ENCODE results near the gene RPA3.

RPA3 gene

DNA sequence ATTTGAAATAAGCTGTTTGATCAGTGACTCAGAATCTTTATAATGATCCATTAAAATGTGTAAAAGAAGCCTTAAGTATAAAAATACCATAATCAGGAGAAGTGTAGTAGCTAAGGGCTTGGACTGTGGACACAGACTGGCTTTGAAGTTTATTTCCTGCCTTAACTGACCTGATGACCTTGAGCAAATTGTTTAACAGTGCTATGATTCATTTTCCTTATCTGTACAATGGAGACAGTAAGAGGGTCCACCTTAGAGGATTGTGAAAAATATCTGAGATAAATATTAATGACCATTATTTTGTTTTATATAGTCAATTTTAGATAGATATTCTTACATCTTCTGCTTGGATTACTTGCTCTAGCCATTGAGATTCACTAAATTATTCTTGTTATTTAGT is 13.3 kb upstream of the RPA3 start:
- DNase-seq, result no peak

DNA sequence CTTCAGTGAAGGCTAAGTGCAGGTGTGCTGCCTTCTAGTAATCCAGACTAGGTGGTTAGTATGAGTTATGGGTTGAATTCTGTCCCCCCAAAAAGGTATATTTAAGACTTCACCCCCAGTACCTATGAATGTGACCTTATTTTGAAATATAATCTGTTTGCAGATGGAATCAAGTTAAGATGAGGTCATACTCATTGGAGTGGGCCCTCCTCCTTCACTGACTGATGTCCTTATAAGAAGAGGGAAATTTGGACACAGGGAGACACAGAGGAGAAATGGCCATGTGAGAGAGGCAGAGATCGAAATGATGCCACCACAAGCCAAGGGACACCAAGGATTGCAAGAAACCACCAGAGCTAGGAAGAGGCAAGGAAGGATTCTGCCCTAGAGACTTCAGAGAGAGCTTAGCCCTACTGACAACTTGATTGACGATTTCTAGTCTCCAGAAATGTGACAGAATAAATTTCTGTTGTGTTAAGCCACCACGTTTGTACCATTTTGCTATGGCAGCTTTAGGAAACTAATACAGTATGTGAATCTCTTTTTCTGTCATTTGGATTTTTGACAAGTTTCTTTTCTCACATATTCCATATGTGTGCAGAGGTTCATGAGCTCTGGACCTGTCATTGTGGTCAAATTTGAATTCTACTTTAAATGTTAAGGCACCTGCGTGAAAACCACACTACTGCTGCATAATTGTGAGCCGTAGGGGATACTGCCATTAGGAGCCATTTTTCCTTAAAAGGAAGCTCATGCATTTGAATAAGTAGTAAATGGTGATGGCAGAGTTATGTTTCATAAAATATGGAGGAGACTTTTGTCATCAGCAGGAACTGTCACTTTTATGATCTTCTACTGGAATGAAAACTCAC is 2.6 kb upstream of the RPA3 start:
- no peak for DNase-seq

DNA sequence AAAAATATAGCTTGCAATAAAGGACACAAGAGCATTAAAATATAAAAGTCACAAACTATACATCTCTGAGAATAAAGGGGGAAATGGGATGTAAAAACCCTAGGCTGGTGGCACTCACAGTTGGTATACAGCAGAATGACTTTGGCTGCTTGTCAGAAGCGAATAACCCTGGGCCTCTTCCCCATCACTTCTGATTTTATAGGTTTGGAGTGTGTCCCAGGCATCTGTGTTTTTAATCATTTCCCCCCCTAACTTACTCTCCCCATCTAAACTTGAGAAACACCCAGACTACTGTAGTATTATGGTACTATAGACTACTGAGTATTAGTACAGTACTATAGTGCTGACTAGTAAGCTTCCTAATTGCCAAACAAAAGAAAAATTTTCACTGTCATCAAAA is 1.8 kb upstream of the RPA3 start:
- no peak for DNase-seq

DNA sequence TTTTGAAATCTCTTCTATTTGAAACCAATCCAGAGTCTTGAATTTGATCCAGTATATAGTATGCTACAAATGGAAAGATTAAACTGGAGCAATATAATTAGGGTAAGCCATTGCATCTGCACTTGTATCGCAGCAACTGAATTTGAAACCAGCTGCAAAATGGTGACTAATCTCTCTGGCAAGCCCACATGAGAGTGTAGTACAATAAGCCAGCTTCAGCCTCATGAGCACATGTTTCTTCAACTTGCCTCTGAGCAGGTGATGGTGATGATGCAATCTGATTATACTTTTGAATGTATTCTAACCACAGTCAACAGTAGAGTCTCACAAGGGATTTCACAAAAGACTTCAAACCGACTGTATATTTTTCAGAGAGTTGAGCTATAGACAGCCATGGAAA is 829 bp upstream of the RPA3 start:
- DNase-seq, result peak; percentile 3 to 57

DNA sequence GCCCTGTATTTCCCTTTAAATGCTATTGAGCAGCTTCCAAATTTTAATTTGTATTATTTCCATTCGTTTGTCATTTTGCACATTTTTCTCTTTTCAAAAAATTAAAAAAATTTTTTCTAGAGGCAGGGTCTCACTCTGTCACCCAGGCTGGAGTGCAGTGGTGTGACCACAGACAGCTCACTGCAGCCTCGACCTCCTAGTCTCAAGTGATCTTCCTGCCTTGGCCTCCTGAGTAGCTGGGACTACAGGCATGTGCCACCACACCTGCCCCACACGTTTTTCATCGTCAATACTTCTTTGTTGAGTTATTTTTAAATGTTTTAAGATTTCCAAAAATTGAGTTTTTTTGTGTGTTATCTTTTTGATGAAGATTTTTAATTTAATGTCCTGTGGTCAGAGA is 4.7 kb downstream of the RPA3 start:
- DNase-seq, result no peak

DNA sequence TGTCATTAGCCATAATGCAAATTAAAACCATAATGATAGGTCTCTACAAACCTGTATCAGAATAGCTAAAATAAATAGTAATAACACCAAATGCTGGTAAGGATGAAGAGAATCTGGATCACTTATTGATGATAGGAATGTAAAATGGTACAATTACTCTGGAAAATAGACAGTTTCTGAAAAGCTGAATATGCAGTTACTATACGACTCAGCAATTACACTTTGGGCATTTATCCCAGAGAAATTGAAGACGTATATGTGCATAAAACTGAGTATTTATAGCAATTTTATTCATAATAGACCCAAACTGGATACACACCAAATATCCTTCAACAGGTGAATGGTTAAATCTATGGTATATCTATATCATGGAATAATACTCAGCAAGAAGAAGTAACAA is 7.9 kb downstream of the RPA3 start:
- DNase-seq, result no peak

DNA sequence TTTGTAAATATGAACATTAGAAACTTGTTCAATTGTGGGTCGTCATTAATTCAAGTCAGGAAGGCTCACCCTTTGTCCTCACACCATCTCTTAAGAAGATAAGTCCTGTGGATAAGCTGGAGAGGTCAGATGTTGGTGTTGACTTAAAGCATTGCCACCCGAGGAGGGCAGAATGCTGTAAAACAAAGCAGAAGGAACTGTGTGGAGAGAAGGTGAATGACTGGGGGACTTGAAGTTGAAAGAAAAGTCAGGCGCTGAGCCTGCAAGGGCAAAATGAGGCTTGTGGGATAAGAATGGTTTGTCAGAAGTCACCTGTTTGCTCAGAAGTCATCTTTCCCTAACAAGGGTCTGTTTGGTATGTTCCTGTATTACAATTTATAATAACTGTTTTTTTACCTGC is 9.1 kb downstream of the RPA3 start:
- DNase-seq, result no peak

DNA sequence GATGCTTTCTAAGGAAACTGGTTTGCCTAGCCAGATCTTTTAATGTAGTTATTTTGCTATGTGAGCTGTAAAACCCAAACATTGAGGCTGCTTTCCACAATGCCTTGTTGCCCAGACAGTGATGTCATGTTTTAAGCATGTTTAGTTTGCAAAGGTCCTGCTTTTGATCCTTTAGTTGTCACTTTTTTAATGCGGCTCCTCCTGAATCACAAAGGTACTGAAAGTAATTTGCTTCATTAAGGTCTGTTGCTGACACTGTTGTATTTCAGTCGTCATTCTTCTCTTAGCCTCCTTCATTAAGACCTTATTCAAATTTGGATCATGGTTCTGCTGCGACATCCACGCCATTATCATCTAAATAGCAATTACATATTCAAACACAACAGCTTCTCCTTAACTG is 10.6 kb downstream of the RPA3 start:
- no peak for DNase-seq

DNA sequence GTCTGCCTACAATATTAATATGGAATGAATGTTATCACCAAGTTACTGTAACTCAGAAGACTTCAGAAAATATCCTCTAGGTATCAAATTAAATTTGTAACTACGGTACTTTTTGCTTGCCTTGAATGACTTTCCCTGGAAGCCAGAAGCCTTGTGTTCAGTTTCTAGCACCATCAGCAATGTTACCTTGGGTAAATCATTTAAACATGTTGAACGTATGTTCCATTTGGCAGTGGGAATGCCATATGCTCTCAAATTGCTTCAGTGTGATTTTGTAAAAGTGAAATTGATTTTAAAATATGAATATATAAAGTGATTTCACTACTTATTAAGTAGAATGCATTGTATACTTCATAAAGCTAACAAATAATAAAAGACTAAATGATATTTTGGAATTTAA is 11.2 kb downstream of the RPA3 start:
- DNase-seq, result no peak

DNA sequence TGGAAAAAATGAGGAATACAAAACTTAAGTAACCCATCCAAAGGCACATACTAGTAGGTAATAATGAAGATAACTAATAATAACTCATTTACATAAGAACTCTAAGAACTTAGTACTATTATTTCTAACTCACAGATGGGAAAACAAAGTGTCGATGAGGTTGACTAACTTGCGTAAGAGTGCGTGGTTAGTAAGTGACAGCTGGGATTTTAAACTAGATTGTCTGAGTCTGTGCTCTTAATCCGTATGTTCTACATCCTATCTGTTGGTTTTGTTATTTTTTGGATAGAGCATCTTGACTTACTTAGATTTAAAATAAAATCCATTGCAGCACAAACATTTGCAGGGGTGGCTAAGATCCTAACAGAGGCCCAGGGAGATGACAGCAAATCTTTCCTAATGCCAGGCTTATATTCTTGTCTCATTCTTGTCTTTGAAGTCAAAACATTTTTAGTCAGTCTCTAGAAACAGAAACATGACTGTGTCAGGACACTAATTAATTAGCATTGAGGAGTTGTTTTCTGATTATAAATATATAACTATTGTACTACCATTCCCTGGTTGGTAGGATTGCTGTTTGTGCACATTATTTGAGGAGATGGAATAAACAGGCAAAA is 11.7 kb downstream of the RPA3 start:
- no peak for DNase-seq

DNA sequence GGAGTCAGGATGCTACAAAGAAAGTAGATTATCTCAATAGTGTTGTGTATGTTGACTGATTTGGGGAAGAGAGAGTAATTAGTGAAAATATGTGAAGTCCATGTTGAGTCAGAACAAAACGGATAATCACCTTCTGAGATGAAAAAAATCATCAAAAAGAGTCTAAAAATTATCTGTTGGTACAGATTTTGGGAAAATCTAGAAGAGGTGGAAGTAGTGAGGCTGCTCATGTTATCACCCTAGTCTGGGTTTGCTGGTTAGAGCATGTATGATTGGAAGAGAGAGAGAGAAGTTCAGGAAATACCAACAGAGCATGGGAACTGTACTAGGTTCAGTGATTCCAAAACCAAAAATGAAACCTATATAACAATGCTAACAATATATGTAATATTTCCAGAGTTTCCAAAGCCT is 12.3 kb downstream of the RPA3 start:
- no peak for DNase-seq

DNA sequence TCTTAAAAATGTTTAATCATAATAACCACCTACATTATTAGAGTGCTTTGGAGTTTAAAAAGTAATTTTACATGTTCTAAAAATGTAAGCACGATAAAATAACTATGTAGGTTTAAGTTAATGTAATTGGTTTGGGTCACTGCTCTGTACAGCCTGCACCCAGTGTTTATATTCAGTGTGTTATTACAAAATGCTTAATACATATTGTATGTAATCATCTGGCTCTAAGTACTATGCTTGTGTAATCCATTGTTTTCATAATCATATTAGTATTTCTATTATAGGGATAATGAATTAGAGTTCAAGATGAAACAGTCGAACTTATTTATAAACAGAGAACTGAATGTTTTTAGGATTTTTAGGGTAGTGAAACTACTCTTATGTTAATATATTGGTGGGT is 13.1 kb downstream of the RPA3 start:
- DNase-seq, result no peak

DNA sequence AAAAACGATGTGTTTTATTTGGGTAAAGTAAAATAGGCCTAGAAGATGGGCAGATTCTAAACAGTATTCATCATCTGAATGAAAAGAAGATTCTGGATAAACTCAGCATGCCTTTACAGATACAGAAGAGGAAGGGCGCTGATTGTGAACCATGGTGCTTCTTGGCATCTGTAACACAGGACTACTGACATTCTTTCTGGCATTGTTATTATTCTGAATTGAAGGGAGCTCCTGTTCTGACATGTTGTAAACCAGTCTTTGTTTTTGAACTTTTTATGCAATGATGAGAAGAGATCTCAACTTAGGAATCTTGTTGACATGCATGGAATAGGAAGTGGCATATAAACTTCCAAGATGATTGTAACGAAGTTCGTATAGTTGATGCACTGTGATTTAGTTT is 13.5 kb downstream of the RPA3 start:
- no peak for DNase-seq

DNA sequence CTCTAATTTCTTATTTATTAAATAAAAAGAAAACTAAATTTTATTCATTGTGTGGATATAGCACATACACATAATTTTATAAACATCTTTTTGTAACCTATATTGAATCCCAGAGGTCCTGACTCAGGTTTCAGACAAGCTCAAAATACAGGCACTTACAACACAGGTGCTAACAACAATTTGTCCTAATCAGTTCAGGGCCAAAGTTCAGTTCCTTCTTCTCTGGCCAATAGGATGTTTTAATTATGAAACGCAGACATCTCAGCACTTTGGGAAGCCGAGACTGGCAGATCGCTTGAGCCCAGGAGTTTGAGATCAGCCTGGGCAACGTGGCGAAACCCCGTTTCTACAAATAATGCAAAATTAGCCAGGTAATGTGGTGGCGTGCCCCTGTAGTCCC is 15.0 kb downstream of the RPA3 start:
- no peak for DNase-seq

DNA sequence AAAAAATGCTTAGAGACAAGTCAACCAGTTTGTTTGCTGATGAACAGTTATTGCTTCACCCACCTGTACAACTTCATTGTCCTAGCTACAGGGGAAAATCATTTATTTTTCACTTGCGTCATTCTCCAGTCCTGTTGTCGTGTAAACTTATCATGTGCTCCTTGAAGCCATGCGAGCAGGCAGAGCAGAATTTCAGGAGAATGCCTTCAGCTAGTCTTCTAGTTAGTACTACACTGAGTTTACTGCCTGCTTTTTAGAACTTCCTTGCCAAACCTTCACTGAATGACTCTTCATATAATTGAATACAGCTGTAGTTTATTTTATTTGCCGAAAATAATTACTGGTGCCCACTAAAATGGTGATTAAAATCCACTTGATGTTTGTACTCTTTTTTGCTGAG is 15.6 kb downstream of the RPA3 start:
- no peak for DNase-seq

DNA sequence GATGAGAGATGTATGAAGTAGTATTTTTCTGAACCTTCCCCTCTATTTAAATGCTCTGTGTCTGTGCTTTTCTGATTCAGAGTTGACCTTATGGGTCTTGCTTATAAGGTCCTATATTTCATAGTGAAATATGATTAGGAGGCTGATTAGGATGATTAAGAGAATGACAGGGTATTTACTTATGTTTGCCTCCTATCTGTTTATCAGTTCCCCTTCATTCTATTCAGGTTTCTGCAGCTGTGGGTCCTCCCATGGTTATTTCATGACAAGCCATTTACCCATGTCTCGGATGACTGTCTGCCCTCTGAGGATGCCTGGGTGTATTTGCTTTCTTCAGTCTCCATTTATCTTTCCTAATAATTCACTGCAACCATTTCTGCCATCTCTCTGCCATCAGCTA is 16.9 kb downstream of the RPA3 start:
- no peak for DNase-seq

DNA sequence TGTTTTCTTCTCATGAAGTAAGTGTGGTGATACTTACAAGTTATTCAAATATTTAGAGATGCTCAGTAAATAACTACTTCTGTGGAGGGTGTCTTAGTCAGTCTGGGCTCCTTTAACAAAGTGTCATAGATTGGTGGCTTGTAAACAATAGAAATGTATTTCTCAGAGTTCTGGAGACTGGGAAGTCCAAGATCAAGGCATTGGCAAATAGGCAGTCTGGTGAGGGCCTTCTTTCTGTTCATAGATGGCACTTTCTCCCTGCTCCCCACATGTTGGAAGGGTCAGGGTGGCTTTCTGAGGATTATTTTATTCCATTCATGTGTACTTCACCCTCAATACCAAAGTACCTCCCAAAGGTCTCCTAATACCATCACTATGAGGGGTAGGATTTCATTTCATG is 18.4 kb downstream of the RPA3 start:
- DNase-seq, result no peak

DNA sequence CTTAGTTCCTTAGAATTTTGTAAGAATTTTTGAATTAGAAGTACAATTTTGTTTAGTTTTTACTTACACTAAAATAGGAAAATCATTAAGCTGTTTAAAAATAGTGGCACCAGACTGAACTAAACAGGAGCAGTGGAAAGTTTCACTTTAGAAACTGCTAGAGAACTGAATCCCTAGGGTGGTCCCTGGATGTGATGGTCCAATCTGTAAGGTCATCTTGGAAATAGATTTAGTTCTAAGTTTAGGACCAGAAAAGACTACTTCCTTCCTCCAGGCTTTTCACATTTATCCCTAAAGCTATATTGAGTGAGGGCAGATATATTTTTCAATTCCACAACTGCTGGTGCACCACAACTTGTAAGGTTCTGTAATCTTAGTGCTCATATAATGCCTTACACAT is 19.0 kb downstream of the RPA3 start:
- no peak for DNase-seq

DNA sequence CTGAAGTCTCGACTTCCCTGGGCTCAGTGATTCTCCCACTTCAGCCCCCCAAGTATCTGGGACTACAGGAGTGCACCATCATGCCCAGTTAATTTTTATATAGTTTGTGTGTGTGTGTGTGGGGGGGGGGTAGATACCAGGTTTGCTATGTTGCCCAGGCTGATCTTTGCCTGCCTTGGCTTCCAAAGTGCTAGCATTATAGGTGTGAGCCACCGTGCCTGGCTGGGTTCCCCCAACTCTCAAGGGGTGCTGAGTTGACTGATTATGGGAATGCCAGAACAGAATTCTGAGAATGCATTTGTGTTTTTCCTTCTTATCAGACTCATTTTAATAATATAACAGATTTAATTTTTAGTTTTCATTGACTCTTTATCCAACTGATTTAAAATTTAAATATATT is 19.5 kb downstream of the RPA3 start:
- DNase-seq, result no peak

DNA sequence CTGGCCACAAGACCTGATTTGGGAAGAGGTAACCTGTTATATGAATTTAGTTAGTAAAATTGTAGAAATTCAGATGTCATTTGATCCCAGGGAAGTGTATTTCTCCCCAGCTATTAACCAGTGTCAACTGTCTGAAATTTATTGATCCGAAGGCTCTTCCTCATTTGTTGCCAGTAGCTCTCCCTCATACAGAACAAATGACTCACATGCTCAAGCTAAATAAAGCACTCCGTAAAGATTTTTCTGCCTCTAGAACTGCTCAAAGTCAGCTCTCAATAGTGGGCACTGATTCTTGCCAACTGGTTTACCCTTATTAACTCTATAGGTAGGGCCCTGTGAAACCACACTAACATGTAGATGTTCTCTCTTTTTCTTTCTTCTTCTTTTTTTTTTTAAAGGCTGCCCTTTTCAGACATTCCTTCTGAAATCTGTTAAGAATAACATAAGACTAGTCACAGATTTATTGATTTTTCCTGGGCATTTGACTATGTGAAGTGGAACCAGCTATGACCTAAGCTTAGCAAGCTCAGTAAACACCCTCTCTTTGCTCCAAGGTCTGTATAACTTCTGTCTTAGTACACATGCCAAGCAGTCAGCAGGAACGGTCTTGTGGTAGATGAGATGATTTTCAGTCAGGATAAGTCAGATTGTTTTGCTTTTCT is 21.8 kb downstream of the RPA3 start:
- no peak for DNase-seq

DNA sequence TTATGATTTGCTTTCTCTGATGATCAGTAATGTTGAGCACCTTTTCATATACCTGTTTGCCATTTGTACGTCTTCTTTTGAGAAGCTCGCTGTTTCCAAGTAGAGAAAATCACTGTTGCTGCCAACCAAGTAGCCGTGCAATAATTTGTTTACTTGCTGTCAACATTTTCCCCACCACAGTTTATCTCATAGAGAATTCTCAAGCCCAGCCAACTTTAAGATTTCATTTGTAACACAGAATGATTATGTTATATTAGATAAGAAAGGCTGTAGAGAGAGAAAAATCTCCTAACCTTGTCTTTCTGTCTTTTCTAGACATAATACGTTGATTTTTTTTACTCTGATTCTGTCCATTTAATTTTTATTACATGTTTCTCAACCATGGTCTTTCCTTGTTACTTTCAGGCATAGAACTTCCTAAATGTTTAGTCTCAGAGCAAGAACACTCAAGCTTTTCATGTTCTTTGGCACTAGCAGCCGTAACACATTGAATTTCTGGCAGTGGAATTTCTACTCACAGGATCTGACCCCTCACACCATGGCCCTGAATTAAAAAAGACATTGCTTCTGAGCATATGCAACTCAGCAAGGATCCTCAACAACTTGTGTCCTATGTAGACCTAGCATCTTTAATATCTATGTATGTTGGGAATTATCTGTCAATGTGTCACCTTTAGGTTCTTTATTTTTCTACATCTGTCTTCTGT is 23.1 kb downstream of the RPA3 start:
- DNase-seq, result no peak

DNA sequence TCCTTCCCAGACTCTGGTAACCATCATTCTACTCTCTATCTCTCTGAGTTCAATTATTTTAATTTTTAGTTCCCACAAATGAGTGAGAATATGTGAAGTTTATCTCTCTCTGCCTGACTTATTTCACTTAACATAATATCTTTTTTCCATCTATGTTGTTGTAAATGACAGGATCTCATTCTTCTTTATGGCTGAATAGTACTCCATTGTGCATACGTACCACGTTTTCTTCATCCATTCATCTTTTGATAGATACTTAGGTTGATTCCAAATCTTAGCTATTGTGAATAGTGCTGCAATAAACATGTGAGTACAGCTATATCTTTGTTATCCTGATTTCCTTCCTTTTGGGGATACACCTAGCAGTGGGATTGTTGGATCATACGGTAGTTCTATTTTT is 23.9 kb downstream of the RPA3 start:
- DNase-seq, result no peak

DNA sequence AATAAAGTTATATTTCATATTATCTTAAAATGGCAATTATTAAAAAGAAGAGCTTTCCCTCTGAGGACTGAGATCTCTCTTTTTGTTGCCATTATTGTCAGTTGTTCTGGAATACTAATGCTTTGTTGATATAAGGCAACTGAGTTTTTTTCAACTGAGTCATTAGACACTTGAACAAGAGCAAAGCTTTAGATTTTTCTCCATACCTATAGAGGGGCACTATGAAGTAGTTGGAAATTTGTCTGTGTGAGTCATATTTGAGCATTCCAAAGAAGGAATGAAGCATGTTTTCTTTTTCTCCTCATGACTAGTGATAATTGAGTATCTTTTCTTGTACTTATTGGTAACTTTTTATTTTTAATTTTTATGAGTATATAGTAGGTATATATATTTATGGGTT is 24.5 kb downstream of the RPA3 start:
- DNase-seq, result no peak

DNA sequence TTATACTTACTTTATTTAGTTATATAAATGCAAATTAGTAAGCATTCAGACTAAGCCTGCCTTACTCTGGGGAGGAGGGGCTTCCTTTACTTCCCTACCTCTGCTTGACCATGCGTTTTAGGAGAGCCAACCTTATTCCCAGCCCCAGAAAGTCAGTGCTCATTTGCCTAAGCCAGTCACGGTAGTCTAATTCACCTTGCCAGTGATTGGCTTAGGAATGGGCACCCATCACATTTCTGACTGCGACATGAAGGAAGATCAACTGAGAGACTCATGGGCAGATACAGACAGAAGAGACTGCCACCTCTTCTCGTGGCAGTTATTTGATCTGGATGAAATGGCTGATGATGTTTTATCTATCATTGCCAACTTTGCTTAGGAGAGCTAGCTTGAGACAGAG is 29.5 kb downstream of the RPA3 start:
- DNase-seq, result no peak
